ENCODE measurements around the gene CXCL12. TPM values are rescaled to one million over a fixed set of nuclear protein-coding genes. Genes with fewer than 3 reads are reported as not detected.

The CXCL12 gene
- total RNA-seq, 1 experiment from 2014 or later: 0.47 TPM

- H3K4me2 ChIP-seq (ENCODE audit: low read length): no peak overlapping the region
- no peak for DNase-seq
- H3K36me3 ChIP-seq (ENCODE audit: low read depth, low read length): no peaks in the 10 kb centered on the region
- peaks cover 48% of the 10 kb centered on the region for H3K27me3 ChIP-seq (ENCODE audit: low read length)
- ChIA-PET CTCF (no interaction called here), POLR2A (ENCODE audit: unreplicated experiment) (no interaction called here)
- no peaks in the 10 kb centered on the region for H3K79me2 ChIP-seq (ENCODE audit: low read length)
- H3K4me3 ChIP-seq (ENCODE audit: low read length): no peak overlapping the region
- no peaks in the 10 kb centered on the region for H3K4me1 ChIP-seq (ENCODE audit: insufficient read depth, low read length)
- H3K9me3 ChIP-seq (ENCODE audit: low read length): no peaks in the 10 kb centered on the region
- BruUV-seq (replicated peaks): no TSS peak
- H3F3A ChIP-seq (ENCODE audit: low read length, unreplicated experiment): no peaks in the 10 kb centered on the region
- intact Hi-C loops (cut with micrococcal nuclease): no loop called here
- no peak overlapping the region for H3K9ac ChIP-seq (ENCODE audit: low read length)
- H2AFZ ChIP-seq (ENCODE audit: low read length): no peak overlapping the region
- H3K9me2 ChIP-seq (replicated peaks; ENCODE audit: low read length): no peaks in the 10 kb centered on the region
- H4K20me1 ChIP-seq (ENCODE audit: low read length): no peaks in the 10 kb centered on the region
- H3K27ac ChIP-seq (ENCODE audit: low read length): no peak overlapping the region
- no peak for ATAC-seq
- TF ChIP-seq EZH2phosphoT487 (IDR thresholded peaks at IDR 0.05; ENCODE audit: borderline replicate concordance, low read length) (no peak), CTCF (conservative IDR thresholded peaks at IDR 0.05; ENCODE audit: low read depth, low read length) (no peak), EZH2 (IDR thresholded peaks at IDR 0.05; ENCODE audit: low read length, unreplicated experiment) (no peak)
These were observed 23.8 kb downstream of the CXCL12 start for GRCh38 chr10:44361109-44361508.

- ATAC-seq (no peak), DNase-seq (no peak)
- POLR2A ChIA-PET (ENCODE audit: unreplicated experiment): no interaction called here
- Histone ChIP-seq H3K36me3 (ENCODE audit: low read depth, low read length) (no peaks in the 10 kb centered on the region), H3K4me1 (ENCODE audit: insufficient read depth, low read length) (no peaks in the 10 kb centered on the region), H3K27me3 (ENCODE audit: low read length) (peaks cover 70% of the 10 kb centered on the region), H2AFZ (ENCODE audit: low read length) (no peak overlapping the region), H3K4me3 (ENCODE audit: low read length) (no peak overlapping the region), H3K9ac (ENCODE audit: low read length) (no peak overlapping the region), H3K9me2 (replicated peaks; ENCODE audit: low read length) (no peaks in the 10 kb centered on the region), H3F3A (ENCODE audit: low read length, unreplicated experiment) (no peaks in the 10 kb centered on the region), H3K4me2 (ENCODE audit: low read length) (no peak overlapping the region), H3K9me3 (ENCODE audit: low read length) (no peaks in the 10 kb centered on the region), H4K20me1 (ENCODE audit: low read length) (no peaks in the 10 kb centered on the region), H3K27ac (ENCODE audit: low read length) (no peak overlapping the region), H3K79me2 (ENCODE audit: low read length) (no peaks in the 10 kb centered on the region)
- intact Hi-C loops (cut with micrococcal nuclease): no loop called here
- BruUV-seq (replicated peaks): no TSS peak
- TF ChIP-seq EZH2 (IDR thresholded peaks at IDR 0.05; ENCODE audit: low read length, unreplicated experiment) (no peak), CTCF (conservative IDR thresholded peaks at IDR 0.05; ENCODE audit: low read depth, low read length) (no peak), EZH2phosphoT487 (IDR thresholded peaks at IDR 0.05; ENCODE audit: borderline replicate concordance, low read length) (no peak)
- CTCF ChIA-PET: no interaction called here
These were observed 26.7 kb downstream of the CXCL12 start for GRCh38 chr10:44358080-44358771.

GRCh38 chr10:44357023-44357540 is 27.8 kb downstream of the CXCL12 start:
- intact Hi-C loops (cut with micrococcal nuclease): no loop called here
- no peak overlapping the region for H2AFZ ChIP-seq (ENCODE audit: low read length)
- peaks cover 78% of the 10 kb centered on the region for H3K27me3 ChIP-seq (ENCODE audit: low read length)
- H3K4me2 ChIP-seq (ENCODE audit: low read length): no peak overlapping the region
- no TSS peak for BruUV-seq (replicated peaks)
- no peaks in the 10 kb centered on the region for H3K9me3 ChIP-seq (ENCODE audit: low read length)
- H3K27ac ChIP-seq (ENCODE audit: low read length): no peak overlapping the region
- ChIA-PET CTCF (no interaction called here), POLR2A (ENCODE audit: unreplicated experiment) (no interaction called here)
- H3K9me2 ChIP-seq (replicated peaks; ENCODE audit: low read length): no peaks in the 10 kb centered on the region
- ATAC-seq (no peak), DNase-seq (no peak)
- H4K20me1 ChIP-seq (ENCODE audit: low read length): no peaks in the 10 kb centered on the region
- H3K79me2 ChIP-seq (ENCODE audit: low read length): no peaks in the 10 kb centered on the region
- H3K36me3 ChIP-seq (ENCODE audit: low read depth, low read length): no peaks in the 10 kb centered on the region
- no peaks in the 10 kb centered on the region for H3K4me1 ChIP-seq (ENCODE audit: insufficient read depth, low read length)
- H3F3A ChIP-seq (ENCODE audit: low read length, unreplicated experiment): no peaks in the 10 kb centered on the region
- H3K4me3 ChIP-seq (ENCODE audit: low read length): no peak overlapping the region
- no peak overlapping the region for H3K9ac ChIP-seq (ENCODE audit: low read length)
- TF ChIP-seq EZH2phosphoT487 (IDR thresholded peaks at IDR 0.05; ENCODE audit: borderline replicate concordance, low read length) (no peak), EZH2 (IDR thresholded peaks at IDR 0.05; ENCODE audit: low read length, unreplicated experiment) (no peak), CTCF (conservative IDR thresholded peaks at IDR 0.05; ENCODE audit: low read depth, low read length) (no peak)
